ENCODE results near the gene GRAMD2A.
"Not testable (repeated sequence)": the region's sequence is repeated elsewhere in the genome, so short reads cannot be mapped to it uniquely, and the experiment has no call there.

Gene GRAMD2A

DNA sequence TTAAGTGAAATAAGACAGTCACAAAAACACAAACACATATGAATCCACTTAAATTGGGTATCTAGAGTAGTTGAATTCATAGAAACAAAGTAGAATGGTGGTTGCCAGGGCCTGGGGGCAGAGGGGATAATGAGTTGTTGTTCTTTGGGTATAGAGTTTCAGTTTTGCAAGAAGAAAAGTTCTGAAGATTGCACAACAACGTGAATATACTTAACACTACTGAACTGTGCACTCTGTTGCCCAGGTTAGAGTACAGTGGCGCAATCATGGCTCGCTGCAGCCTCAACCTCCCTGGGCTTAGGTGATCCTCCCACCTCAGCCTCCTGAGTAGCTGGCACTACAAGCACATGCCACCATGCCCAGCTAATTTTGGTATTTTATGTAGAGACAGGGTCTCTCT is 14.9 kb downstream of the GRAMD2A start:
- DNase-seq = no peak

- no peak for DNase-seq
Measured at GRCh38 chr15:72182244-72182643, 15.3 kb downstream of the GRAMD2A start.

DNA sequence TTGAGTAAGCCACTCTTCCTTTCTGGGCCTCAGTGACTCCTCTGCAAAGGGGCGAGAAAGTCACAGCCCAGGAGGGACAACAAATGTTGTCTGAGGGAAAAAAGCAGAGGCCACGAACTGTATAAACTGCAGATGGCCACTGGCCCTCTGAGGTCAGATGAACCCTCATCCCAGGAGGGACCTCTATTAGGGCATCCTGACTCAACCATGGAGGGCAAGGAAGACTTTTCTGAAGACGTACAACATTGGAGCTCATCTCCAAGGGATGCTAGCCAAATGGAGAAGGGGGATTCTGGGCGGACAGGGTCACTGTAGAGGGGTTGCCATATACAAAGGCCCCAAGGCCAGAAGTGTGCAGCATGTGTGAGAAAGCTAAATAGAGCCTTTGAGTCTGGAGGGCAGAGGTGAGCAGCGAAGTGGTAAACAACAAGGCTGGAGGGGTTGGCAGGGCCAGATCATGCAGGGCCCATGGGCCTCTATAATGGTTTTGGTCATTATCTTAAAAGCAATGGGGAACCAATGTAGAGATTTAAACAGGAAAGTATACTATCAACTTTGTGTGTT is 16.7 kb downstream of the GRAMD2A start:
- DNase-seq = no peak

- no peak for DNase-seq
Measured at GRCh38 chr15:72179950-72180581, 17.5 kb downstream of the GRAMD2A start.

DNA sequence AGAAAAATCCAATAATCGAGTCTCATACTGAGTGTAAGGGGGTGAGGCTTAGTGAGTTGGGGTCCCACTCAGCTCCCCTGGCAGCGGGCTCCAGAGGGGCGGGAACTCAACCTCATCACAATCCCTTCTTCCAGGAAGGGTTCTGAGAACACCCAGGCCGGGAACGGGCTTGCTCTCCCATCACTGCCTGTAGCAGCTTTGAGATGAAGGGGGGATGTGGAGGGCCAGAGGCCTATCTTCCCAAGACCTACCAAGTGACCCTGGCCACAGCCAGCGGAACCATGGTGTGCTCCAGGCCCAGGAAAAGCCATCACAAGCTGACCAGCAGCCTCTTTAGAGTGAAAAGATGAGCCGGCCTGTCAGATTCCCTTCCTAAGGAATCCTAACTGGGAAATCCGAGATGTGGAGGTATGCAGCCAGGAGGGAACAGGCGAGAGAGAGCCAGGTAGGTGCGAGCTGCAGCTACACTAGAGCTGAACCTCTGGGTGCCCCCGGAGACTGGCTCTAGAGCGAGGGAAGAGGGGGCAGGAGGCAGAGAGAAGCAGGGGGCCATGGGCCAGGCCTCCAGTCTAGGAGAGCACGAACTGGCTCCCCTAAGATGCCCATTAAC is 18.5 kb downstream of the GRAMD2A start:
- no peak for DNase-seq

- DNase-seq = no peak
Measured at GRCh38 chr15:72176743-72177142, 20.8 kb downstream of the GRAMD2A start.

- no peak for DNase-seq
Measured at GRCh38 chr15:72176159-72176558, 21.4 kb downstream of the GRAMD2A start.

- no peak for DNase-seq
Measured at GRCh38 chr15:72175186-72176044, 22.2 kb downstream of the GRAMD2A start.

- DNase-seq = no peak
Measured at GRCh38 chr15:72174551-72175165, 22.9 kb downstream of the GRAMD2A start.

GRCh38 chr15:72173864-72174550 is 23.6 kb downstream of the GRAMD2A start:
- no peak for DNase-seq

DNA sequence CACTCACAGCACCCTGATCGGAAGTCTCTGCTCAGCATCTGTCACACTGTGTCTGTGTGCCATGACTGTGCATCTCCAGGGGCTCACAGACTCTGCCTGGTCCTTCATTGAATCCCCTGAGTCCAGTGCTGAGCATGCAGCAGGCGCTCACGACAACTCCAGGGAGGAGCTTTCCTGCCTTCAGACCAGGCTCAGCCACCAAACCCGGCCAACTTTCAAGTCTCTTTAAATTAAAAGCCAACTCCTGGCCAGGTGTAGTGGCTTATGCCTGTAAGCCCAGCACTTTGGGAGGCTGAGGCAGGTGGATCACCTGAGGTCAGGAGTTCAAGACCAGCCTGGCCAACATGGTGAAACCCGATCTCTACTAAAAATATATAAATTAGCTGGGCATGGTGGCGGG is 24.2 kb downstream of the GRAMD2A start:
- no peak for DNase-seq

- DNase-seq = no peak
Measured at GRCh38 chr15:72172796-72173195, 24.8 kb downstream of the GRAMD2A start.

DNA sequence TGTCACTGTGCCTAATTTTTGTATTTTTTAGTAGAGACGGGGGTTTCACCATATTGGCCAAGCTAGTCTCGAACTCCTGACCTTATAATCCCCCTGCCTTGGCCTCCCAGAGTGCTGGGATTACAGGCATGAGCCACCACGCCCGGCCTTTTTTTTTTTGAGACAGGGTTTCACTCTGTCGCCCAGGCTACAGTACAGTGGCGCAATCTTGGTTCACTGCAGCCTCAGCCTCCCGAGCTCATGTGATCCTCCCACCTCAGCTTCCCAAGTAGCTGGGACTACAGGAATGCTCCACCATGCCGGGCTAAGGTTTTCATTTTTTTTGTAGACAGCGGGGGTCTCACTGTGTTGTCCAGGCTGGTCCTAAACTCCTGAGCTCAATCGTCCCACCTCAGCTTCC is 25.6 kb downstream of the GRAMD2A start:
- not testable (repeated sequence) for DNase-seq

- no peak for DNase-seq
Measured at GRCh38 chr15:72170691-72171090, 26.9 kb downstream of the GRAMD2A start.

DNA sequence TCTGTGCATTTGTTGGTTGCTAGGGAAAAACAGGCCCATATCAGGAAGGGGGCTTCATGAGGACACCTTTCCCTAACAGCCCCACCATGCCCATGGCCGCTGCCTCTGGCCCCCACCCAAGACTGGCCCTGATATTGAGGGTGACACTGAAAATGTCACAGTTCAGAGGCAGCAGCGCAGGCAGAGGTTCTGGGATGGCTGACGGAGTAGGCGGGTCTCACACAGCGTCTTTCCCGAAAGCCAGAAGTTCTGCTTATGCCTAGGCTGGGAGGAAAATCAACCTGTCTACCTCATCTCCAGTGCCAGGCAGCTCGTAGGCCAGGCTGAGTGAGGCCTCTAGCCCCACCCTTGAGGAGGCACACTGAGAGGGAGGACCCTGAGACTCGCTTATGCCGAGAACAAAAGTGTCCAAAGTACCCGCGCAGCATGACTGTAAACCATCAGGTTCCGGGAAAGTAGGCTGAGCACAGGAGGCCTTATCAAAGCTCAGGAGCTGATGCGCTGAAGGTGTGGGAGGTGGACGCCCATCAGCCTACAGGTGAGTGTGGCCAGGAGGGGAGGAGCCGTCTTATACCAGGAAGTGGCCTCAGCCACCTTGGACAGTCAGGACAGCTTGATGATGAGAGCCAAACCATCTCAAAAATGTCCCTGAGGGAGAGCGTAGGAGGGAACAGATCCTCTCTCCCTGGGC is 27.5 kb downstream of the GRAMD2A start:
- DNase-seq = no peak

DNA sequence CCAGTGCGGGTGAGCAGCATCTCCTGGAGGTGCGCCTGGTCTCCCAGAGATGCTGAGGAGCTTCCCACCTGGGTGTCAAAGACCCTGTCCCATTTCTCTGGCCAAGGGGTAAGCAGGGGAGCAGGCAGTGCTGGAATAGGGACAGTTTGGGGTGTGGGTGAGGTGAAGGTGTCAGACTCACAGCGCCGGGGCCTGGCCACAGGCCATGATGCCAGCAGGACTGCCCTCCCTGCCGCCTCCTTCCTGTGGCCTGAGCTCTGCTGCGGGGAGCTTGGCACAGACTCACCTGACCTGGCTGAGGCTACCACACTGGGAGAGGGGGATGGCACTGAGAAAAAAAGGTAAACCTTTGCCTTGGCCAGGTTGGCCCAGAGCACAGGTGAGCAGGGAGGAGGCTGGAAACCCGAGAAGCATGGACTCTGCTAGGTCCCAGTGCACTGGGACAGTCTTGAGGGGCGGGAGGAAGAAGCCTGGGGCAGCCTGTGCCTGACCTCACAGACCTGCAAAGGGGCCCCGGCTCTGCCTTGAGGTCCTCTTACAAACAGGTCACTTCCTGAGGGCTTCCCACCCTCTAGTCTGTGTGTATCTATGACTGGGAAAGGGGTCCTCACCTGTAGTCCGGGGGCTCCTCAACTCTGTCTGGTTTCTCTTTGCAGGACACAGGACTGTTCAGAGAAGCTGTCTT is 28.2 kb downstream of the GRAMD2A start:
- DNase-seq = no peak

- DNase-seq = no peak
Measured at GRCh38 chr15:72168808-72169190, 28.8 kb downstream of the GRAMD2A start.

- DNase-seq = no peak
Measured at GRCh38 chr15:72168131-72168807, 29.3 kb downstream of the GRAMD2A start.

- no peak for DNase-seq
Measured at GRCh38 chr15:72167445-72167844, 30.1 kb downstream of the GRAMD2A start.

DNA sequence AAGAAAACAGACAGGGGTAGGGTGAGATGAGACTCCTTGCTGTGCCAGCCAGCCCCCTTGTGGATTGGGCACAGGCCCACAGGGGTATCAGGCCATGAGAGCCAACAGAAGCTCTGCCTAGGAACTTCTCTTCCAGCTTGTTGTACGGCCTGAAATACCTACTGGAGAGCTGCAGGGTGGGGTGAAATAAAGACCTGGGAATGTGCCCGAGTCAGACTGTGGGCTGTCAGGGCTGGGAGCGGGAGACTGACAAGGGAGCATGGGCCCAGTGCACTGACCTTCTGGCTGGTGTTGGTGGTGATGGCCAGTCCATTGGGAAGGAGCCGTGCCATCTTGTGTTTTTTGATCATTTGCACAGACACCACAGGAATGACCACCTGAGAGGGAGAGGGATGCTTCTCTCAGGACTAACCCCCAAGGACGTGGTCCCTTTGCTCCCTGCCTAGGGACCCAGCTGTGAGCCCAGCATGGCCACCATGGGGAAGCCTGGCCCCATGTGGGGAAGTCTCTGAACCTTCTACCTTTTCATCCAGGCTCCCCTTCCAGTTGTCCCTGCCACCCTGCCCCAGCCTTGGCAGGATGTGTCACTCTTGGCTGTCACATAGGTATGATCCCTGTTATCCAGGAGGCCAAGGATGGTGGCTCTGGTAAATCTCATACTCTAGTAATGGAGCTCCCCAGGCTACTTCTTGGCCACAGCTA is 30.7 kb downstream of the GRAMD2A start:
- DNase-seq = no peak
